MM.1S (cell line): Measurements from ENCODE around the gene TASP1.

Experiments used
- DNase-seq: peaks from one replicate; pipeline ENCODE4 v3.0.0-alpha.2; 2015
- H2AFZ ChIP-seq: fragments of 300-600 bp; sonication (generic); 2 replicates; pipeline ENCODE4 v1.6.0; 2016; ENCODE audit warnings: antibody characterized with exemption, low read length
- H3F3A ChIP-seq: fragments of 300-600 bp; sonication (generic); 2 replicates; pipeline ENCODE4 v1.6.1; 2016; ENCODE audit warnings: mild to moderate bottlenecking, antibody characterized with exemption, low read length, moderate library complexity, mixed read lengths; ENCODE audit not compliant: insufficient read depth
- H3K27ac ChIP-seq: fragments of 300-600 bp; sonication (generic); 2 replicates; pipeline ENCODE4 v1.5.1; 2016; ENCODE audit warnings: mild to moderate bottlenecking, low read length
- H3K27me3 ChIP-seq: fragments of 300-600 bp; sonication (generic); replicated peaks from 2 replicates; pipeline ENCODE4 v1.6.0; 2016; ENCODE audit warnings: low read length; ENCODE audit not compliant: insufficient read depth
- H3K36me3 ChIP-seq: fragments of 300-600 bp; sonication (generic); replicated peaks from 2 replicates; pipeline ENCODE4 v1.6.1; 2016; ENCODE audit warnings: mild to moderate bottlenecking, low read length, mixed read lengths; ENCODE audit not compliant: insufficient read depth
- H3K4me1 ChIP-seq: fragments of 300-600 bp; sonication (generic); 2 replicates; pipeline ENCODE4 v1.6.1; 2016; ENCODE audit warnings: low read length, mixed read lengths
- H3K4me2 ChIP-seq: fragments of 300-600 bp; sonication (generic); 2 replicates; pipeline ENCODE4 v1.6.0; 2016; ENCODE audit warnings: low read depth, low read length
- H3K4me3 ChIP-seq: fragments of 300-600 bp; sonication (generic); 2 replicates; pipeline ENCODE4 v1.5.1; 2016; ENCODE audit warnings: low read length, mixed read lengths
- H3K79me2 ChIP-seq: fragments of 300-600 bp; sonication (generic); 2 replicates; pipeline ENCODE4 v1.6.1; 2016; ENCODE audit warnings: mixed run types, low read length, mixed read lengths
- H3K9ac ChIP-seq: fragments of 300-600 bp; sonication (generic); 2 replicates; pipeline ENCODE4 v1.6.1; 2016; ENCODE audit warnings: low read length, mixed read lengths
- H3K9me2 ChIP-seq: fragments of 300-600 bp; sonication (generic); replicated peaks from 2 replicates; pipeline ENCODE4 v1.6.1; 2016; ENCODE audit warnings: mild to moderate bottlenecking, low read length, mixed read lengths; ENCODE audit not compliant: insufficient read depth
- H3K9me3 ChIP-seq: fragments of 300-600 bp; sonication (generic); replicated peaks from 2 replicates; pipeline ENCODE4 v1.6.1; 2016; ENCODE audit warnings: mild to moderate bottlenecking, low read length, mixed read lengths; ENCODE audit not compliant: insufficient read depth
- H4K20me1 ChIP-seq: fragments of 300-600 bp; sonication (generic); 2 replicates; pipeline ENCODE4 v1.6.1; 2016; ENCODE audit warnings: mild to moderate bottlenecking, low read length, moderate library complexity, mixed read lengths; ENCODE audit not compliant: insufficient read depth
- EZH2 ChIP-seq: fragments of 300-600 bp; sonication (generic); optimal IDR thresholded peaks from 2 replicates; pipeline ENCODE3; 2017; ENCODE audit warnings: low read depth, mild to moderate bottlenecking, antibody characterized with exemption, low read length, mixed read lengths
- EZH2phosphoT487 ChIP-seq: fragments of 300-600 bp; sonication (generic); IDR thresholded peaks from 2 replicates; pipeline ENCODE4 v1.6.1; 2018; ENCODE audit warnings: antibody characterized with exemption, low read length
- TF ChIP-seq, protein P1 (sequence below): fragments of 300-600 bp; sonication (generic); IDR thresholded peaks from 2 replicates; pipeline ENCODE4 v1.5.1; 2016; ENCODE audit warnings: antibody characterized with exemption, low read length, mixed read lengths

TASP1 gene

DNA sequence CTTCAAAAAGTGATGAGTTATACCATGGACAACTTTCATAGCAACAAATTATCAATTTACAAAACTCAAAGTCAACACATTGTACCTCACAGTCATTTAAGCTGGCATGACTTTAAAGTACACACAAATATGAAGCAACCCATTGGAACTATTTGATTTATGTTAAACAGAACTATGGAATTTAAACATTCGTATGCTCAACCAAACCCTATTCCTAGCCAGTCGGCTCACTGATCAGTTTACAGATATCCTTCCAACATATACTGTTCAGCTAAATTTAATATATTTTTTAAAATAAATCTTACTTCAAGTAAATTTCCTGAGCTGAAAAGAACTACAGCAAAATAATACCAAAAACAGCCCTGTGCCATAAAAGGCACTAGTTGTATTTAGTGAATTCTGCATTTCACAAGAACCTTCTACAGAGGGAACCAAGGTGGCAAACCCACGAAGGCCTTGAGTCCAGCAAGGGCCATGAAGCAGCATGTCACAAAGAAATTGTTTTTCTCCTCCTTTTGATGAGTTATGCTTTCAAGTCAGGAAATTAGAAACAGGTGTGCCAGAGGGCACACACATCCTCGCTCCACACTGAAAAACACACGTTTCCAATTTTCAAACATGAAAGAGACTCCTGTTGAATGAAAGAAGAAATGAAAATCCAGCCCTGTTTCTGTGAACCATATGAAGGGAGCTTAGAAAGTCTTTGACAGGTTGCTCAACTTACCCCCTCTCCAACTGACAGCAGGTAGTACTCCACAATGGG lies 122.8 kb downstream of the TASP1 start:
- Histone ChIP-seq H3K9ac (no peak overlapping the region), H3K36me3 (no peaks in the 10 kb centered on the region), H3K27ac (no peak overlapping the region), H3F3A (no peaks in the 10 kb centered on the region), H3K9me2 (no peaks in the 10 kb centered on the region), H3K4me3 (no peak overlapping the region), H3K4me2 (no peak overlapping the region), H4K20me1 (no peaks in the 10 kb centered on the region), H3K27me3 (no peaks in the 10 kb centered on the region), H3K9me3 (no peaks in the 10 kb centered on the region), H2AFZ (no peak overlapping the region), H3K4me1 (no peaks in the 10 kb centered on the region), H3K79me2 (no peaks in the 10 kb centered on the region)
- TF ChIP-seq, protein P1, sequence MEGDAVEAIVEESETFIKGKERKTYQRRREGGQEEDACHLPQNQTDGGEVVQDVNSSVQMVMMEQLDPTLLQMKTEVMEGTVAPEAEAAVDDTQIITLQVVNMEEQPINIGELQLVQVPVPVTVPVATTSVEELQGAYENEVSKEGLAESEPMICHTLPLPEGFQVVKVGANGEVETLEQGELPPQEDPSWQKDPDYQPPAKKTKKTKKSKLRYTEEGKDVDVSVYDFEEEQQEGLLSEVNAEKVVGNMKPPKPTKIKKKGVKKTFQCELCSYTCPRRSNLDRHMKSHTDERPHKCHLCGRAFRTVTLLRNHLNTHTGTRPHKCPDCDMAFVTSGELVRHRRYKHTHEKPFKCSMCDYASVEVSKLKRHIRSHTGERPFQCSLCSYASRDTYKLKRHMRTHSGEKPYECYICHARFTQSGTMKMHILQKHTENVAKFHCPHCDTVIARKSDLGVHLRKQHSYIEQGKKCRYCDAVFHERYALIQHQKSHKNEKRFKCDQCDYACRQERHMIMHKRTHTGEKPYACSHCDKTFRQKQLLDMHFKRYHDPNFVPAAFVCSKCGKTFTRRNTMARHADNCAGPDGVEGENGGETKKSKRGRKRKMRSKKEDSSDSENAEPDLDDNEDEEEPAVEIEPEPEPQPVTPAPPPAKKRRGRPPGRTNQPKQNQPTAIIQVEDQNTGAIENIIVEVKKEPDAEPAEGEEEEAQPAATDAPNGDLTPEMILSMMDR: no peak
- TF ChIP-seq EZH2: no peak
- TF ChIP-seq EZH2phosphoT487: no peak
- DNase-seq: no peak

DNA sequence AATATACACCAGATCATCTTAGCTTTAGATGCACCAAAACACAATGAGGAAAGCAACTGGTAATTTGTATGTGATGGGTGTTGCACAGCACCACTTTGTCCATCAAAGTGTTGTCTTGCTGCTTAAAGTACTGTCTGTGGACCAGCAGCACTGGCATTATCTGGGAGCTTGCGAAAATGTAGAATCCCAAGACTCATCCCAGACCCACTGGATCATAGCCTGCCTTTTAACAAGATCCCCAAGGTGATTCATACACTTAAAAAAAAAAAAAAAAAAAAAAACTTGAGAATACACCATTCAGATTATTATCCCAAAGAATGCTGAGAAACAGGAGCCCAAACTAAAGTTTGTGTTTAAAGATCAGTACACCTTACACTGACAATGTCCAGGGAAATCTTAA lies 123.4 kb downstream of the TASP1 start:
- no peaks in the 10 kb centered on the region for H3K4me1 ChIP-seq
- H3K4me3 ChIP-seq: no peak overlapping the region
- TF ChIP-seq, protein P1: no peak
- TF ChIP-seq EZH2phosphoT487 (no peak), EZH2 (no peak)
- no peaks in the 10 kb centered on the region for H3K9me2 ChIP-seq
- no peaks in the 10 kb centered on the region for H3K36me3 ChIP-seq
- H3K9ac ChIP-seq: no peak overlapping the region
- H3K4me2 ChIP-seq: no peak overlapping the region
- no peaks in the 10 kb centered on the region for H3F3A ChIP-seq
- H4K20me1 ChIP-seq: no peaks in the 10 kb centered on the region
- DNase-seq: no peak
- H3K27me3 ChIP-seq: no peaks in the 10 kb centered on the region
- H2AFZ ChIP-seq: no peak overlapping the region
- no peak overlapping the region for H3K27ac ChIP-seq
- no peaks in the 10 kb centered on the region for H3K79me2 ChIP-seq
- H3K9me3 ChIP-seq: no peaks in the 10 kb centered on the region

DNA sequence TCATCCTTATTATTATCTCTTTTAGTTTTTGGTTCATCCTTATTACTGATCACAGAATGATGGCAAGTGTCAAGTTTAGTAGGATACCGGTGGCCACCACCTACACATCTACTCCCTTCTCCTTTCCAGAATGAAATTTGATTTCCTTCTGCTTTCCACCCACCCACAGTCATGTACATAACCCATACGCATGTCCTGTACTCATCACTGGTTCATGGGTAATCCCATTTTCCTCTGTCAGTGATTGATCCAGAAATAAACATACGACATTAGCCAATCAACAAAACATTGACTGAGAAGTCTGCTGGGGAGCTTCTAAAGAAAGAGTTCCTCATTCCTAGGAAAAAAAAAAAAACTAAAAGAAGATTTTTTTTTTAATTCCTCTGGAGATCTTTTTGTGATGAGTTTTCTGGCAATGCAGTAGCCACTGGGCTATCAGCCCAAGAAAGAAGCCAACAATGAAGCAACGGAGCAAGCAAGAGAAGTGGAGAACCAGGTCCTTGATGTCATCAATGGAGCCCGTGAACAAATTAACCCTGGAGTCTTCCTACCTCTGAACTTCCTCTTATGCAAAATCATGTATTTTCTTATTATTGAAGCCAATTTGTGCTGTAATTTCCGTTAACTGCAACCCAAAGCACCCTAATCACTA lies 127.8 kb downstream of the TASP1 start:
- Histone ChIP-seq H4K20me1 (no peaks in the 10 kb centered on the region), H3K9me3 (no peaks in the 10 kb centered on the region), H3K27ac (no peak overlapping the region), H3F3A (no peaks in the 10 kb centered on the region), H3K4me3 (no peak overlapping the region), H2AFZ (no peak overlapping the region), H3K27me3 (no peaks in the 10 kb centered on the region), H3K79me2 (no peaks in the 10 kb centered on the region), H3K36me3 (no peaks in the 10 kb centered on the region), H3K4me2 (no peak overlapping the region), H3K9ac (no peak overlapping the region), H3K9me2 (no peaks in the 10 kb centered on the region), H3K4me1 (no peaks in the 10 kb centered on the region)
- no peak for DNase-seq
- TF ChIP-seq, protein P1: no peak
- no peak for TF ChIP-seq EZH2
- no peak for TF ChIP-seq EZH2phosphoT487
